Sigmoid colon (tissue), 4 donors: ENCODE results near the gene NACC2.

Experiments
- EP300 ChIP-seq, 4 donors: sonication (generic); formaldehyde crosslinking; IDR thresholded peaks; one replicate each; pipeline ENCODE4 v1.6.1; 2017; ENCODE audit warnings: antibody characterized with exemption in 4 of 4
- POLR2A ChIP-seq, 2 donors: fragments of 450-650 bp; IDR thresholded peaks; one replicate each; pipeline ENCODE4 v1.6.1; 2016; ENCODE audit warnings: antibody characterized with exemption in 2 of 2, mild to moderate bottlenecking in 2 of 2, moderate library complexity in 2 of 2
- POLR2AphosphoS5 ChIP-seq, 4 donors: sonication (generic); formaldehyde crosslinking; IDR thresholded peaks; one replicate each; pipeline ENCODE4 v1.6.1; 2017; ENCODE audit warnings: antibody characterized with exemption in 4 of 4
- TF ChIP-seq, protein P1 (sequence below), 4 experiments: fragments of 450-650 bp in 3 of 4; fragments of 200-600 bp in 1 of 4; IDR thresholded peaks; one replicate each; pipeline ENCODE4 v1.5.1; 2016 to 2019; ENCODE audit warnings: antibody characterized with exemption in 4 of 4, mild to moderate bottlenecking in 3 of 4, moderate library complexity in 2 of 4

DNA sequence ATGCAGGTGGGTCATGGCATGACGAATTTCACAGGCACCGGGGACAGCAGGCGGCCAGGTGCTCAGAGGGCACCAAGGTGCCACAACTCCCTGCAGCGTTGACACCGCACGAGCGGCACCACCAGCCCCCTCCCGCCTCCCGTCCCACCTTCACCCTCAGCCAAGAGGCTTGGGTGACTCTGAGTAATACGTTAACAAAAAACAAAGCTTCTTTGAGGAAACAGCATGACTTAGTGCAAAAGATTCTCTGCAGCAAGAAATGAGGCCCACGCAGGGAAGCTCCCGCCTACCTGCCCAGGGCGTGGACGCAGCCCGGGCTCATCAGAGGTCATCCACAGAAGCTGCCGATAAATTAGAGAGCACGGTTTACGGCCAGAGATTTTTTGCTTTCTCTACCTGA lies 19.5 kb upstream of the NACC2 start:
- TF ChIP-seq POLR2A (IDR thresholded peaks at IDR 0.05) (no peak), POLR2AphosphoS5 (IDR thresholded peaks at IDR 0.05) (no peak), EP300 (IDR thresholded peaks at IDR 0.05) (no peak)
- TF ChIP-seq, protein P1, sequence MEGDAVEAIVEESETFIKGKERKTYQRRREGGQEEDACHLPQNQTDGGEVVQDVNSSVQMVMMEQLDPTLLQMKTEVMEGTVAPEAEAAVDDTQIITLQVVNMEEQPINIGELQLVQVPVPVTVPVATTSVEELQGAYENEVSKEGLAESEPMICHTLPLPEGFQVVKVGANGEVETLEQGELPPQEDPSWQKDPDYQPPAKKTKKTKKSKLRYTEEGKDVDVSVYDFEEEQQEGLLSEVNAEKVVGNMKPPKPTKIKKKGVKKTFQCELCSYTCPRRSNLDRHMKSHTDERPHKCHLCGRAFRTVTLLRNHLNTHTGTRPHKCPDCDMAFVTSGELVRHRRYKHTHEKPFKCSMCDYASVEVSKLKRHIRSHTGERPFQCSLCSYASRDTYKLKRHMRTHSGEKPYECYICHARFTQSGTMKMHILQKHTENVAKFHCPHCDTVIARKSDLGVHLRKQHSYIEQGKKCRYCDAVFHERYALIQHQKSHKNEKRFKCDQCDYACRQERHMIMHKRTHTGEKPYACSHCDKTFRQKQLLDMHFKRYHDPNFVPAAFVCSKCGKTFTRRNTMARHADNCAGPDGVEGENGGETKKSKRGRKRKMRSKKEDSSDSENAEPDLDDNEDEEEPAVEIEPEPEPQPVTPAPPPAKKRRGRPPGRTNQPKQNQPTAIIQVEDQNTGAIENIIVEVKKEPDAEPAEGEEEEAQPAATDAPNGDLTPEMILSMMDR (IDR thresholded peaks at IDR 0.05) = no peak
